Measurements from ENCODE around the gene PCYT2. TPM values are rescaled to one million over a fixed set of nuclear protein-coding genes. Genes with fewer than 3 reads are reported as not detected.
A peak's percentile ranks its signal among the peaks of the same experiment; 100 is the strongest.

Gene PCYT2
- total and polyA plus RNA-seq, 9 of the 15 experiments (the other 6 are each of a cell fraction or from before 2014, with no cell fraction given): 0.92 to 134 (median 82.5) TPM

DNA sequence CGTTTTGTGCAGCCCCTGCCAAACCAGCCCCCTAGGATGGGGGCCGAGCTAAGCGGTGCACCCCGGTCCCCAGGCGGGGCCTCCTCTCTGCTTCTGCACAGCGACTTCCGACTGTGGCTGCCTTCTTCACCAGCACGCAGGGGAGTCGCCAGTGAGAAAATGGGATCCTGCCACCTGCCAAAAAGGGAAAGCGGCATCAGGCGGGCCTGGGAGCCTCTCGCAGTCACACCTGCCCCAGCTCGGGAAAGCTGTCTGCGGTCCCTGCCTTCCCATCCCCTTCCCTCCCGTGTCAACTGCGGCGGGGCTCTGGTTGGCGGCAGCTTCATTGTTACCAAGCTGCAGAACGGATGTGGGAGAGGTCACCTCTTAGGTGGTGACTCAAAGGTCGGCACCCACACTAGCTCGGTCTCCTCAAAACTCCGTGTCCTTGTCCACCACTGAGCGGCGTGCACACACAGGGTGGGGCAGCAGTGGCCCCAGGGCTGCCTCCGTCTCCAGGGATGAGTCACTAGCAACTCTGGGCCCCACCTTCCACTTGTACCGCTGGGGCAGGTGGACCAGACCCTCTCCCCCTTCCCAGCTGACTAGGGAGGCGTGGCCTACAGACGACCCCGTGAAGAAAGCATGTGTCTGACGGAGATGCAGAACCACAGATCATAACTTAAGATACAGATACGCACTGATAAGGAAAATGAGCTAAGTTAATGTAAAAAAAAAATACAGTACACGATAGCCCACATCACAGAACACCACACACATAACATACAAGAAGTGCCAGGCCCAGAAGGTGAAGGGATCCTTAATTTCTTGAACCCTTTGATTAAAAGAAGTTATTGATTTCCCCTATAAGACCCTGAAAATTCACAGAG is 1.5 kb upstream of the PCYT2 start (continued):
- TF ChIP-seq ZNF507 (tag; conservative IDR thresholded peaks at IDR 0.05): no peak
- no peak for TF ChIP-seq RFX7 (CRISPR knock-in tag; IDR thresholded peaks at IDR 0.05)
- no peak for TF ChIP-seq HDGF (IDR thresholded peaks at IDR 0.05)
- no peak for TF ChIP-seq SIN3B (IDR thresholded peaks at IDR 0.05; ENCODE audit: low read depth)
- TF ChIP-seq RBFOX2 (IDR thresholded peaks at IDR 0.05; ENCODE audit: low read depth, low read length): peak; percentile 49; the same call in 1 of the 2 replicates
- no peak for TF ChIP-seq ZFPM2 (CRISPR knock-in tag; IDR thresholded peaks at IDR 0.05)
- TF ChIP-seq ZBED1 (IDR thresholded peaks at IDR 0.05): no peak
- no peak for TF ChIP-seq ZNF444 (CRISPR knock-in tag; IDR thresholded peaks at IDR 0.05)
- no peak for TF ChIP-seq POLR2H (tag; IDR thresholded peaks at IDR 0.05; ENCODE audit: low read depth)
- TF ChIP-seq, protein P1, sequence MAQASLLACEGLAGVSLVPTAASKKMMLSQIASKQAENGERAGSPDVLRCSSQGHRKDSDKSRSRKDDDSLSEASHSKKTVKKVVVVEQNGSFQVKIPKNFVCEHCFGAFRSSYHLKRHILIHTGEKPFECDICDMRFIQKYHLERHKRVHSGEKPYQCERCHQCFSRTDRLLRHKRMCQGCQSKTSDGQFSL (CRISPR knock-in tag; IDR thresholded peaks at IDR 0.05): 0 out of 2 replicates have a peak, but pooled peaks have one; percentile 20
- TF ChIP-seq, protein P1 (tag; IDR thresholded peaks at IDR 0.05): no peak
- TF ChIP-seq CC2D1A (IDR thresholded peaks at IDR 0.05): no peak
- no peak for TF ChIP-seq PHTF2 (CRISPR knock-in tag; IDR thresholded peaks at IDR 0.05)
- TF ChIP-seq, protein P2, sequence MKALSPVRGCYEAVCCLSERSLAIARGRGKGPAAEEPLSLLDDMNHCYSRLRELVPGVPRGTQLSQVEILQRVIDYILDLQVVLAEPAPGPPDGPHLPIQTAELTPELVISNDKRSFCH (CRISPR knock-in tag; IDR thresholded peaks at IDR 0.05): no peak
- TF ChIP-seq, protein P2 (tag; IDR thresholded peaks at IDR 0.05): 0 out of 2 replicates have a peak, but pooled peaks have one; percentile 46
- TF ChIP-seq ZBTB7A (IDR thresholded peaks at IDR 0.05; ENCODE audit: borderline replicate concordance, control insufficient read depth, low read depth, low read length): peak; percentile 84
- TF ChIP-seq DDX20 (tag; IDR thresholded peaks at IDR 0.05; ENCODE audit: low read depth): no peak
- peak; percentile 80; the same call in 1 of the 2 replicates for TF ChIP-seq CTBP1 (IDR thresholded peaks at IDR 0.05; ENCODE audit: borderline replicate concordance)
- TF ChIP-seq, protein P3, sequence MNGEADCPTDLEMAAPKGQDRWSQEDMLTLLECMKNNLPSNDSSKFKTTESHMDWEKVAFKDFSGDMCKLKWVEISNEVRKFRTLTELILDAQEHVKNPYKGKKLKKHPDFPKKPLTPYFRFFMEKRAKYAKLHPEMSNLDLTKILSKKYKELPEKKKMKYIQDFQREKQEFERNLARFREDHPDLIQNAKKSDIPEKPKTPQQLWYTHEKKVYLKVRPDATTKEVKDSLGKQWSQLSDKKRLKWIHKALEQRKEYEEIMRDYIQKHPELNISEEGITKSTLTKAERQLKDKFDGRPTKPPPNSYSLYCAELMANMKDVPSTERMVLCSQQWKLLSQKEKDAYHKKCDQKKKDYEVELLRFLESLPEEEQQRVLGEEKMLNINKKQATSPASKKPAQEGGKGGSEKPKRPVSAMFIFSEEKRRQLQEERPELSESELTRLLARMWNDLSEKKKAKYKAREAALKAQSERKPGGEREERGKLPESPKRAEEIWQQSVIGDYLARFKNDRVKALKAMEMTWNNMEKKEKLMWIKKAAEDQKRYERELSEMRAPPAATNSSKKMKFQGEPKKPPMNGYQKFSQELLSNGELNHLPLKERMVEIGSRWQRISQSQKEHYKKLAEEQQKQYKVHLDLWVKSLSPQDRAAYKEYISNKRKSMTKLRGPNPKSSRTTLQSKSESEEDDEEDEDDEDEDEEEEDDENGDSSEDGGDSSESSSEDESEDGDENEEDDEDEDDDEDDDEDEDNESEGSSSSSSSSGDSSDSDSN (IDR thresholded peaks at IDR 0.05; ENCODE audit: borderline replicate concordance in 1 of 2, low read depth in 2 of 2, low read length in 2 of 2): no peak
- TF ChIP-seq ATF6 (CRISPR knock-in tag; IDR thresholded peaks at IDR 0.05): peak; percentile 55; the same call in 1 of the 2 replicates
- TF ChIP-seq, protein P4, sequence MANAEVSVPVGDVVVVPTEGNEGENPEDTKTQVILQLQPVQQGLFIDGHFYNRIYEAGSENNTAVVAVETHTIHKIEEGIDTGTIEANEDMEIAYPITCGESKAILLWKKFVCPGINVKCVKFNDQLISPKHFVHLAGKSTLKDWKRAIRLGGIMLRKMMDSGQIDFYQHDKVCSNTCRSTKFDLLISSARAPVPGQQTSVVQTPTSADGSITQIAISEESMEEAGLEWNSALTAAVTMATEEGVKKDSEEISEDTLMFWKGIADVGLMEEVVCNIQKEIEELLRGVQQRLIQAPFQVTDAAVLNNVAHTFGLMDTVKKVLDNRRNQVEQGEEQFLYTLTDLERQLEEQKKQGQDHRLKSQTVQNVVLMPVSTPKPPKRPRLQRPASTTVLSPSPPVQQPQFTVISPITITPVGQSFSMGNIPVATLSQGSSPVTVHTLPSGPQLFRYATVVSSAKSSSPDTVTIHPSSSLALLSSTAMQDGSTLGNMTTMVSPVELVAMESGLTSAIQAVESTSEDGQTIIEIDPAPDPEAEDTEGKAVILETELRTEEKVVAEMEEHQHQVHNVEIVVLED (CRISPR knock-in tag; IDR thresholded peaks at IDR 0.05): no peak
